PC-9 (cell line): ENCODE data around the gene CDH13.

Experiments
- EZH2 ChIP-seq: fragments of 200-600 bp; sonication (generic); IDR thresholded peaks from 2 replicates; pipeline ENCODE4 v1.8.0; 2017; ENCODE audit warnings: antibody characterized with exemption, low read depth
- TF ChIP-seq, protein P1 (sequence below): fragments of 200-600 bp; sonication (generic); conservative IDR thresholded peaks from 2 replicates; pipeline ENCODE4 v1.6.1; 2017; ENCODE audit warnings: mixed run types, antibody characterized with exemption, mild to moderate bottlenecking, moderate library complexity

DNA sequence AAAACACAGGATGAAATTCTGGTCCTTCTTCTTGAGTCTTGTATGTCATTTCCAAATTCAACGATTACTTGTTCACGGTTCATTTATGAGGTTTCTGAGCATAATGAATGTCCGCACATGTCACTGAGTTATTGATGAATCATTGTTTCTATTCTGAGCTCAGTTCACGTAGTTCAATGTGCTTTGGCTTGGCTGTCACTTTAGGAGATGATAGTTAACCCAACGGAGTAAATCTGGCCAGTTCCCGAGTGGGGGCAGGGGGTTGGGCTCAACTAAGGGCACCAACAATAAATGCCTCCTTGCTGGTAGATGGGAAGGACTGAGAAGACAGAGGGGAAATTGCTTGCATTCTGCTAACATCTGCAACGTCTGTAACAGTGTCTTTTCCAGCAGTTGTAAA, 941.6 kb downstream of the CDH13 start:
- TF ChIP-seq, protein P1, sequence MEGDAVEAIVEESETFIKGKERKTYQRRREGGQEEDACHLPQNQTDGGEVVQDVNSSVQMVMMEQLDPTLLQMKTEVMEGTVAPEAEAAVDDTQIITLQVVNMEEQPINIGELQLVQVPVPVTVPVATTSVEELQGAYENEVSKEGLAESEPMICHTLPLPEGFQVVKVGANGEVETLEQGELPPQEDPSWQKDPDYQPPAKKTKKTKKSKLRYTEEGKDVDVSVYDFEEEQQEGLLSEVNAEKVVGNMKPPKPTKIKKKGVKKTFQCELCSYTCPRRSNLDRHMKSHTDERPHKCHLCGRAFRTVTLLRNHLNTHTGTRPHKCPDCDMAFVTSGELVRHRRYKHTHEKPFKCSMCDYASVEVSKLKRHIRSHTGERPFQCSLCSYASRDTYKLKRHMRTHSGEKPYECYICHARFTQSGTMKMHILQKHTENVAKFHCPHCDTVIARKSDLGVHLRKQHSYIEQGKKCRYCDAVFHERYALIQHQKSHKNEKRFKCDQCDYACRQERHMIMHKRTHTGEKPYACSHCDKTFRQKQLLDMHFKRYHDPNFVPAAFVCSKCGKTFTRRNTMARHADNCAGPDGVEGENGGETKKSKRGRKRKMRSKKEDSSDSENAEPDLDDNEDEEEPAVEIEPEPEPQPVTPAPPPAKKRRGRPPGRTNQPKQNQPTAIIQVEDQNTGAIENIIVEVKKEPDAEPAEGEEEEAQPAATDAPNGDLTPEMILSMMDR = no peak
- TF ChIP-seq EZH2 = no peak
